Activated CD8-positive, alpha-beta T cell treated with anti-CD3 and anti-CD28 coated beads, Interleukin-2, amount 10 ng/mL, durations not matched to agents 7 days and 5 days (primary cell): Measurements from ENCODE around the gene WIPI1. TPM values are rescaled to one million over a fixed set of nuclear protein-coding genes. Genes with fewer than 3 reads are reported as not detected.

Source experiments
- ATAC-seq: fragments of 150-1000 bp; cut with Tn5 transposase; one replicate; pipeline ENCODE4 v1.10.0; 2021; ENCODE audit warnings: moderate library complexity
- CTCF ChIA-PET: fragments of 350-600 bp; sonication (Branson Sonifier 250); formaldehyde crosslinking; loops from one replicate; lab custom pipeline; 2021; ENCODE audit warnings: antibody characterized with exemption; lab: Charles Lee
- POLR2A ChIA-PET: fragments of 350-600 bp; sonication (Branson Sonifier 250); formaldehyde crosslinking; loops from one replicate; lab custom pipeline; 2021; ENCODE audit warnings: antibody characterized with exemption; lab: Charles Lee
- DNase-seq: peaks from one replicate; pipeline ENCODE4 v3.0.0-alpha.2; 2020
- H3K27ac Mint-ChIP-seq: one replicate; pipeline ENCODE4 v1.8.0; 2021; ENCODE audit warnings: mild to moderate bottlenecking, mixed read lengths
- H3K27me3 Mint-ChIP-seq: one replicate; pipeline ENCODE4 v1.8.0; 2021; ENCODE audit warnings: low read depth, mixed read lengths
- H3K36me3 Mint-ChIP-seq: one replicate; pipeline ENCODE4 v1.8.0; 2021; ENCODE audit warnings: low read depth, mixed read lengths
- H3K4me1 Mint-ChIP-seq: one replicate; pipeline ENCODE4 v1.8.0; 2021; ENCODE audit warnings: low read depth, mixed read lengths
- H3K4me3 Mint-ChIP-seq: one replicate; pipeline ENCODE4 v1.8.0; 2021; ENCODE audit warnings: mild to moderate bottlenecking, mixed read lengths
- H3K9me3 Mint-ChIP-seq: one replicate; pipeline ENCODE4 v1.8.0; 2022; ENCODE audit warnings: mixed read lengths; ENCODE audit not compliant: insufficient read depth
- total RNA-seq, 2 experiments: library from RNA; stranded (reverse); gene quantifications; one replicate each; pipeline ENCODE4 v1.2.3, GENCODE V29; 2021

The WIPI1 gene
- total RNA-seq, 2 experiments from 2014 or later = 40.8 to 41.4 TPM

- Mint-ChIP-seq H3K4me3 (no peak overlapping the region), H3K27ac (no peak overlapping the region), H3K36me3 (peaks cover 8% of the 10 kb centered on the region), H3K4me1 (peaks cover 34% of the 10 kb centered on the region), H3K9me3 (peaks cover 3% of the 10 kb centered on the region), H3K27me3 (peaks cover 36% of the 10 kb centered on the region)
- CTCF ChIA-PET = interaction anchor here (3.9 kb wide), 1 partner anchor 17 kb away, joined by 22 read pairs; no protein-coding TSS in a partner anchor
- ATAC-seq (no peak), DNase-seq (no peak)
- POLR2A ChIA-PET = no interaction called here
These were observed 27.2 kb upstream of the WIPI1 start for GRCh38 chr17:68484458-68484857.

GRCh38 chr17:68482576-68483041 is 25.3 kb upstream of the WIPI1 start:
- Mint-ChIP-seq H3K9me3 (peaks cover 5% of the 10 kb centered on the region), H3K36me3 (peaks cover 11% of the 10 kb centered on the region), H3K27ac (no peak overlapping the region), H3K4me1 (peaks cover 24% of the 10 kb centered on the region), H3K4me3 (no peak overlapping the region), H3K27me3 (peaks cover 36% of the 10 kb centered on the region)
- ATAC-seq (no peak), DNase-seq (no peak)
- ChIA-PET POLR2A (interaction anchor here (0.5 kb wide), 1 partner anchor 941 kb away, joined by 3 read pairs; no protein-coding TSS in a partner anchor), CTCF (interaction anchor here (0.8 to 3.9 kb wide), 3 partner anchors 11 to 15 kb away, joined by 3 to 22 read pairs (median 3); no protein-coding TSS in a partner anchor)

- no peak overlapping the region for H3K27ac Mint-ChIP-seq
- DNase-seq (no peak), ATAC-seq (no peak)
- H3K27me3 Mint-ChIP-seq = peaks cover 39% of the 10 kb centered on the region
- H3K4me3 Mint-ChIP-seq = no peak overlapping the region
- H3K4me1 Mint-ChIP-seq = peaks cover 7% of the 10 kb centered on the region
- H3K9me3 Mint-ChIP-seq = peaks cover 5% of the 10 kb centered on the region
- ChIA-PET CTCF (interaction anchor here (1.0 to 3.9 kb wide), 3 partner anchors 14 to 133 kb away, joined by 4 to 22 read pairs (median 7); no protein-coding TSS in a partner anchor), POLR2A (no interaction called here)
- peaks cover 11% of the 10 kb centered on the region for H3K36me3 Mint-ChIP-seq
These were observed 23.6 kb upstream of the WIPI1 start for GRCh38 chr17:68480885-68481284.

- CTCF ChIA-PET = interaction anchor here (0.7 to 1.7 kb wide), 5 partner anchors 12 to 224 kb away, joined by 3 to 8 read pairs (median 3); no protein-coding TSS in a partner anchor
- POLR2A ChIA-PET = interaction anchor here (1.3 kb wide), 1 partner anchor 18 kb away, joined by 3 read pairs; no protein-coding TSS in a partner anchor
- Mint-ChIP-seq H3K27me3 (peaks cover 24% of the 10 kb centered on the region), H3K36me3 (no peaks in the 10 kb centered on the region), H3K9me3 (no peaks in the 10 kb centered on the region), H3K4me1 (peaks cover 3% of the 10 kb centered on the region), H3K27ac (no peak overlapping the region), H3K4me3 (no peak overlapping the region)
- ATAC-seq = no peak
- DNase-seq = no peak
These were observed 13.7 kb upstream of the WIPI1 start for GRCh38 chr17:68470961-68471360.

- CTCF ChIA-PET = interaction anchor here (1.0 to 13.4 kb wide), 9 partner anchors 11 to 412 kb away, joined by 3 to 126 read pairs (median 17); partner anchors contain the start of gene WIPI1
- H3K9me3 Mint-ChIP-seq = no peaks in the 10 kb centered on the region
- peaks cover 8% of the 10 kb centered on the region for H3K4me1 Mint-ChIP-seq
These were observed 11.5 kb upstream of the WIPI1 start for GRCh38 chr17:68468788-68469187.

GRCh38 chr17:68468334-68468733 is 11.0 kb upstream of the WIPI1 start:
- no peak for ATAC-seq
- H3K4me1 Mint-ChIP-seq = peaks cover 10% of the 10 kb centered on the region
- no peak overlapping the region for H3K27ac Mint-ChIP-seq
- DNase-seq = no peak
- H3K9me3 Mint-ChIP-seq = no peaks in the 10 kb centered on the region
- H3K36me3 Mint-ChIP-seq = no peaks in the 10 kb centered on the region
- CTCF ChIA-PET = interaction anchor here (1.0 to 13.4 kb wide), 10 partner anchors 11 to 411 kb away, joined by 3 to 126 read pairs (median 15); partner anchors contain the start of gene WIPI1
- peaks cover 21% of the 10 kb centered on the region for H3K27me3 Mint-ChIP-seq
- no peak overlapping the region for H3K4me3 Mint-ChIP-seq
- POLR2A ChIA-PET = interaction anchor here (0.7 kb wide), 1 partner anchor 92 kb away, joined by 3 read pairs; no protein-coding TSS in a partner anchor

More at GRCh38 chr17:68468788-68469187, 11.5 kb upstream of the WIPI1 start:
- H3K27me3 Mint-ChIP-seq = peaks cover 24% of the 10 kb centered on the region
- no peak for DNase-seq
- no peaks in the 10 kb centered on the region for H3K36me3 Mint-ChIP-seq
- ATAC-seq = no peak
- POLR2A ChIA-PET = no interaction called here
- H3K4me3 Mint-ChIP-seq = no peak overlapping the region
- H3K27ac Mint-ChIP-seq = no peak overlapping the region

GRCh38 chr17:68463211-68464019 is 6.1 kb upstream of the WIPI1 start:
- peaks cover 53% of the 10 kb centered on the region for H3K4me1 Mint-ChIP-seq
- H3K4me3 Mint-ChIP-seq = no peak overlapping the region

GRCh38 chr17:68462381-68463210 is 5.3 kb upstream of the WIPI1 start:
- H3K4me1 Mint-ChIP-seq = peaks cover 59% of the 10 kb centered on the region
- POLR2A ChIA-PET = interaction anchor here (0.7 to 3.9 kb wide), 5 partner anchors 25 to 225 kb away, joined by 3 to 31 read pairs (median 11); partner anchors contain the start of genes AMZ2, ARSG, PRKAR1A and SLC16A6
- CTCF ChIA-PET = interaction anchor here (0.6 to 13.4 kb wide), 28 partner anchors 9 to 499 kb away, joined by 3 to 270 read pairs (median 4); partner anchors contain the start of genes AMZ2, ARSG and SLC16A6
- DNase-seq = peak; percentile 84
- no peaks in the 10 kb centered on the region for H3K36me3 Mint-ChIP-seq
- H3K4me3 Mint-ChIP-seq = peak overlapping the region; percentile 35
- peak; percentile 56 for ATAC-seq
- no peaks in the 10 kb centered on the region for H3K9me3 Mint-ChIP-seq
- H3K27ac Mint-ChIP-seq = peak overlapping the region; percentile 91
- peaks cover 3% of the 10 kb centered on the region for H3K27me3 Mint-ChIP-seq

More at GRCh38 chr17:68463211-68464019, 6.1 kb upstream of the WIPI1 start:
- ATAC-seq = no peak
- no peaks in the 10 kb centered on the region for H3K36me3 Mint-ChIP-seq
- no peak for DNase-seq
- POLR2A ChIA-PET = interaction anchor here (1.4 to 3.9 kb wide), 2 partner anchors 49 to 215 kb away, joined by 5 to 31 read pairs; partner anchors contain the start of genes AMZ2 and PRKAR1A
- no peaks in the 10 kb centered on the region for H3K9me3 Mint-ChIP-seq
- CTCF ChIA-PET = interaction anchor here (0.6 to 13.4 kb wide), 16 partner anchors 10 to 576 kb away, joined by 3 to 126 read pairs (median 4); partner anchors contain the start of gene PRKAR1A
- no peak overlapping the region for H3K27ac Mint-ChIP-seq
- H3K27me3 Mint-ChIP-seq = peaks cover 8% of the 10 kb centered on the region

- Mint-ChIP-seq H3K27me3 (no peaks in the 10 kb centered on the region), H3K4me3 (peak overlapping the region; percentile 74), H3K9me3 (no peaks in the 10 kb centered on the region), H3K4me1 (peaks cover 63% of the 10 kb centered on the region), H3K27ac (peak overlapping the region; percentile 91), H3K36me3 (no peaks in the 10 kb centered on the region)
- CTCF ChIA-PET = interaction anchor here (1.1 to 13.4 kb wide), 16 partner anchors 21 to 498 kb away, joined by 3 to 270 read pairs (median 6); partner anchors contain the start of genes AMZ2, ARSG and SLC16A6
- ATAC-seq (peak; percentile 9), DNase-seq (peak; percentile 76)
- POLR2A ChIA-PET = interaction anchor here (1.9 to 3.9 kb wide), 4 partner anchors 24 to 214 kb away, joined by 4 to 31 read pairs (median 16); partner anchors contain the start of genes AMZ2, ARSG and SLC16A6
These were observed 4.3 kb upstream of the WIPI1 start for GRCh38 chr17:68461589-68461988.

GRCh38 chr17:68461122-68461539 is 3.8 kb upstream of the WIPI1 start:
- no peaks in the 10 kb centered on the region for H3K9me3 Mint-ChIP-seq
- peaks cover 68% of the 10 kb centered on the region for H3K4me1 Mint-ChIP-seq
- H3K36me3 Mint-ChIP-seq = peaks cover 2% of the 10 kb centered on the region
- ATAC-seq = no peak
- H3K27me3 Mint-ChIP-seq = no peaks in the 10 kb centered on the region
- peak; percentile 49 for DNase-seq
- ChIA-PET CTCF (interaction anchor here (0.6 to 13.4 kb wide), 14 partner anchors 20 to 745 kb away, joined by 3 to 270 read pairs (median 8); partner anchors contain the start of genes AMZ2, ARSG and SLC16A6), POLR2A (interaction anchor here (0.7 to 3.9 kb wide), 8 partner anchors 24 to 255 kb away, joined by 3 to 31 read pairs (median 8); partner anchors contain the start of genes AMZ2, ARSG and SLC16A6)
- peak overlapping the region; percentile 91 for H3K27ac Mint-ChIP-seq
- peak overlapping the region; percentile 74 for H3K4me3 Mint-ChIP-seq
